SK-N-SH (cell line): ENCODE results near the gene FAM9B. TPM values are rescaled to one million over a fixed set of nuclear protein-coding genes. Genes with fewer than 3 reads are reported as not detected.
A peak's percentile ranks its signal among the peaks of the same experiment; 100 is the strongest.

Experiments
- CTCF ChIA-PET: fragments of 300-600, 350-600 bp; formaldehyde crosslinking; extraction: SDS; loops from one replicate; lab custom pipeline; 2021; lab: Yijun Ruan, JAX
- POLR2A ChIA-PET: fragments of 350-600 bp; sonication (Branson Sonifier 250); formaldehyde crosslinking; extraction: SDS; loops from one replicate; lab custom pipeline; 2020; ENCODE audit warnings: antibody characterized with exemption, inconsistent platforms; lab: Yijun Ruan, JAX
- DNase-seq: peaks from one replicate; pipeline ENCODE4 v3.0.0; 2012
- H2AFZ ChIP-seq: fragments of 200-600 bp; sonication (generic); 2 replicates; pipeline ENCODE4 v1.8.1; 2016; ENCODE audit warnings: antibody characterized with exemption, mild to moderate bottlenecking, low read depth
- H3F3A ChIP-seq: fragments of 200-600 bp; sonication (generic); replicated peaks from 2 replicates; pipeline ENCODE3; 2016; ENCODE audit warnings: antibody characterized with exemption, mild to moderate bottlenecking; ENCODE audit not compliant: insufficient read depth
- H3K27ac ChIP-seq, 2 experiments: fragments of 200-500 bp in 1 of 2; fragments of 200-600 bp in 1 of 2; sonication (Bioruptor generic) in 1 of 2; sonication (generic), shearing (Covaris generic) in 1 of 2; 2 replicates each; pipeline versions ENCODE4 v1.5.1 to v1.6.1; 2014 to 2016; ENCODE audit warnings: low read depth in 2 of 2, inconsistent platforms in 1 of 2, low read length in 1 of 2, mild to moderate bottlenecking in 1 of 2, mixed read lengths in 1 of 2
- H3K27me3 ChIP-seq: fragments of 200-600 bp; sonication (generic), shearing (Covaris generic); 2 replicates; pipeline ENCODE4 v1.6.1; 2016; ENCODE audit warnings: mixed run types; ENCODE audit not compliant: insufficient read depth
- H3K36me3 ChIP-seq, 2 experiments: fragments of 200-500 bp in 1 of 2; fragments of 200-600 bp in 1 of 2; sonication (Bioruptor generic) in 1 of 2; sonication (generic) in 1 of 2; replicated peaks in 1 of 2; 2 replicates each; pipeline versions ENCODE3 to v1.5.1; 2014 to 2016; ENCODE audit warnings: low read length in 1 of 2, mild to moderate bottlenecking in 1 of 2; ENCODE audit not compliant: insufficient read depth in 2 of 2, control insufficient read depth in 1 of 2
- H3K4me1 ChIP-seq, 2 experiments: fragments of 200-500 bp in 1 of 2; fragments of 200-600 bp in 1 of 2; sonication (Bioruptor generic) in 1 of 2; sonication (generic), shearing (Covaris generic) in 1 of 2; 2 replicates each; pipeline versions ENCODE4 v1.5.1 to v1.6.1; 2014 to 2016; ENCODE audit warnings: low read depth in 1 of 2, low read length in 1 of 2, mixed run types in 1 of 2; ENCODE audit not compliant: insufficient read depth in 2 of 2, control insufficient read depth in 1 of 2
- H3K4me2 ChIP-seq: fragments of 200-600 bp; sonication (generic), shearing (Covaris generic); 2 replicates; pipeline ENCODE4 v1.6.1; 2017; ENCODE audit warnings: mixed run types
- H3K4me3 ChIP-seq, 2 experiments: fragments of 200-500 bp in 1 of 2; fragments of 200-600 bp in 1 of 2; sonication (Bioruptor generic) in 1 of 2; sonication (generic), shearing (Covaris generic) in 1 of 2; 2 replicates each; pipeline versions ENCODE4 v1.5.1 to v1.8.1; 2014 to 2016; ENCODE audit warnings: low read depth in 2 of 2, inconsistent platforms in 1 of 2, low read length in 1 of 2, mild to moderate bottlenecking in 1 of 2, mixed read lengths in 1 of 2, moderate library complexity in 1 of 2
- H3K79me2 ChIP-seq: fragments of 200-600 bp; sonication (generic); 2 replicates; pipeline ENCODE4 v1.8.1; 2017; ENCODE audit warnings: mild to moderate bottlenecking; ENCODE audit not compliant: insufficient read depth
- H3K9ac ChIP-seq: fragments of 200-600 bp; sonication (generic); 2 replicates; pipeline ENCODE4 v1.6.1; 2017; ENCODE audit warnings: mixed run types
- H3K9me2 ChIP-seq: fragments of 200-600 bp; sonication (generic); 2 replicates; pipeline ENCODE4 v1.6.1; 2017; ENCODE audit warnings: mixed run types
- H3K9me3 ChIP-seq: fragments of 200-600 bp; sonication (generic); 2 replicates; pipeline ENCODE4 v1.6.1; 2017; ENCODE audit warnings: mixed run types, mild to moderate bottlenecking, moderate library complexity
- H4K20me1 ChIP-seq: fragments of 200-600 bp; sonication (generic); 2 replicates; pipeline ENCODE4 v1.6.1; 2017; ENCODE audit warnings: mild to moderate bottlenecking, mixed run types; ENCODE audit not compliant: insufficient read depth
- CHD2 ChIP-seq: fragments of 150-350 bp; IDR thresholded peaks from 2 replicates; pipeline ENCODE4 v1.6.1; 2018; ENCODE audit warnings: low read length; ENCODE audit not compliant: partially characterized antibody
- ELF1 ChIP-seq: IDR thresholded peaks from 2 replicates; pipeline ENCODE4 v1.4.0; 2012
- EP300 ChIP-seq, 2 experiments: IDR thresholded peaks; 2 replicates each; pipeline versions ENCODE4 v1.4.0 to v1.6.1; 2012; ENCODE audit warnings: borderline replicate concordance in 1 of 2, low read depth in 1 of 2, low read length in 1 of 2
- GABPA ChIP-seq: IDR thresholded peaks from 2 replicates; pipeline ENCODE4 v1.4.0; 2012; ENCODE audit warnings: low read depth, mild to moderate bottlenecking
- GATA2 ChIP-seq: sonication (generic); formaldehyde crosslinking; IDR thresholded peaks from 2 replicates; pipeline ENCODE4 v1.5.0; 2020; ENCODE audit warnings: mild to moderate bottlenecking, missing genetic modification reagents
- JUND ChIP-seq: IDR thresholded peaks from 2 replicates; pipeline ENCODE4 v1.4.0; 2012
- MXI1 ChIP-seq: IDR thresholded peaks from 2 replicates; pipeline ENCODE4 v1.6.1; 2012; ENCODE audit warnings: mild to moderate bottlenecking, low read depth, low read length, improper control_type of control experiment
- NFIC ChIP-seq: IDR thresholded peaks from 2 replicates; pipeline ENCODE4 v1.4.0; 2012; ENCODE audit warnings: borderline replicate concordance
- NRF1 ChIP-seq: IDR thresholded peaks from 2 replicates; pipeline ENCODE4 v1.6.1; 2012; ENCODE audit warnings: low read depth, mild to moderate bottlenecking, low read length
- POLR2AphosphoS5 ChIP-seq: IDR thresholded peaks from 2 replicates; pipeline ENCODE4 v1.6.1; 2012; ENCODE audit warnings: low read depth, low read length
- RAD21 ChIP-seq: IDR thresholded peaks from 2 replicates; pipeline ENCODE4 v1.6.1; 2012; ENCODE audit warnings: mild to moderate bottlenecking, low read length
- RCOR1 ChIP-seq: fragments of 150-350 bp; IDR thresholded peaks from 2 replicates; pipeline ENCODE4 v1.6.1; 2017; ENCODE audit warnings: antibody characterized with exemption, low read length
- SIN3A ChIP-seq: IDR thresholded peaks from 2 replicates; pipeline ENCODE4 v1.6.1; 2012; ENCODE audit warnings: low read depth, mild to moderate bottlenecking, low read length, moderate library complexity, borderline replicate concordance
- SMC3 ChIP-seq: IDR thresholded peaks from 2 replicates; pipeline ENCODE4 v1.6.1; 2012; ENCODE audit warnings: low read depth, low read length, improper control_type of control experiment
- TCF12 ChIP-seq: IDR thresholded peaks from 2 replicates; pipeline ENCODE4 v1.4.0; 2012
- USF2 ChIP-seq: fragments of 150-350 bp; IDR thresholded peaks from 2 replicates; pipeline ENCODE4 v1.6.1; 2017; ENCODE audit warnings: antibody characterized with exemption, low read length, low read depth, borderline replicate concordance
- WGBS: methylation state at CpG from one replicate; pipeline ENCODE4 v1.1.6; 2017; ENCODE audit warnings: low lambda C conversion rate; 5-methylcytosine and 5-hydroxymethylcytosine counted together
- polyA plus RNA-seq, 3 experiments: library from polyadenylated mRNA; depleted of rRNA; stranded (reverse); fragments of >200 nt; gene quantifications; 2 replicates each; pipeline ENCODE4 v1.2.3, GENCODE V29; 2012

Gene FAM9B
- polyA plus RNA-seq, 1 of the 3 experiments (the other 2 are of a cell fraction): 0.03 TPM

DNA sequence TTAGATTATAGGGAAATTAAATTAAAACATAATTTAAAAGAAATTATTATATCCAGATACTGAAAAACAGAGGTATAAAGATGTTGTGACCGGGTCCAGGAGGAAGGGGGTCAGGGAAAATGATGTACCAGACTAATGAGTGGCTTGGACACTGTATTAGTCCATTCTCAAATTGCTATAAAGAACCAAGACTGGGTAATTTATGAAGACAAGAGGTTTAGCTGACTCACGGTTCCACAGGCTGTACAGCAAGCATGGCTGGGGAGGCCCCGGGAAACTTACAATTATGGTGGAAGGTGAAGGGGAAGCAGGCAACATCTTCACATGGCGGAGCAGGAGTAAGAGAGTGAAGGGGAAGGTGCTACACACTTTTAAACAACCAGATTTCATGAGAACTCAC, 3.4 kb upstream of the FAM9B start:
- POLR2A ChIA-PET: no interaction called here
- no peak for DNase-seq

DNA sequence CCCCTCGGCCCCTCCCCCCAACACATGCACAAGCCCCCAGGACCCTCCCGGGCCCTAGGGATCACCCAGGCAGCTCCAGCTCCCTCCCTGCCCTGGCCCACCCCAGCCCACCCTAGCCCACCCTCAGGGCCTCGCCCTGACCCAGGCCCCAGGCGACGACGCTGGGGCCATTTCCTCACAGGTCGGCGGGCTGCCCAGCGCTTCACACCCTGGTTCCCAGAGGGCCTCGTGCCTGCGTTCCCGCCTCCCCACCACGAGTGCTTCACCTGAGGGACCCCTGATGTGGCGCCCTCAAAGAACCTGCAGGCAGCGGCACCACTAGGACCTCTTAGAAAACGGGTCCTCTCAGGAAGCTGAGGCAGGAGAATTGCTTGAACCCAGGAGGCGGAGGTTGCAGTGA, 341 bp downstream of the FAM9B start:
- Histone ChIP-seq H3K9me2 (no peaks in the 10 kb centered on the region), H3K9ac (no peak overlapping the region), H2AFZ (no peak overlapping the region), H3K36me3 (no peaks in the 10 kb centered on the region), H3K27me3 (no peaks in the 10 kb centered on the region), H3K4me3 (no peak overlapping the region), H3K27ac (no peak overlapping the region), H3K4me2 (no peak overlapping the region), H4K20me1 (no peaks in the 10 kb centered on the region), H3K79me2 (no peaks in the 10 kb centered on the region), H3K4me1 (no peaks in the 10 kb centered on the region), H3K9me3 (no peaks in the 10 kb centered on the region), H3F3A (no peaks in the 10 kb centered on the region)
- WGBS: 49% methylated on average over 7 of the region's 17 CpGs
- no peak for TF ChIP-seq SMC3
- no peak for TF ChIP-seq NFIC
- no peak for TF ChIP-seq GATA2 (CRISPR knock-in tag)
- no peak for TF ChIP-seq TCF12
- no peak for TF ChIP-seq POLR2AphosphoS5
- no peak for TF ChIP-seq SIN3A
- no peak for TF ChIP-seq ELF1
- POLR2A ChIA-PET: no interaction called here
- CTCF ChIA-PET: no interaction called here
- DNase-seq: peak; percentile 4

More for the DNA sequence above, 3.4 kb upstream of the FAM9B start:
- 25% methylated on average over 4 of the region's 4 CpGs for WGBS
- no peak for TF ChIP-seq NFIC
- TF ChIP-seq CHD2: no peak
- no peak for TF ChIP-seq RCOR1
- no peak for TF ChIP-seq MXI1
- no peak for TF ChIP-seq GABPA
- TF ChIP-seq NRF1: no peak
- no peak for TF ChIP-seq JUND
- no peak for TF ChIP-seq POLR2AphosphoS5
- TF ChIP-seq EP300 (IDR thresholded peaks at IDR 0.05; ENCODE audit: borderline replicate concordance in 1 of 2, low read depth in 1 of 2, low read length in 1 of 2): no peak
- no peak for TF ChIP-seq RAD21
- no peak for TF ChIP-seq USF2
- Histone ChIP-seq H3K9me2 (no peaks in the 10 kb centered on the region), H2AFZ (no peak overlapping the region), H3K27ac (no peak overlapping the region), H3K4me2 (no peak overlapping the region), H3K4me1 (no peaks in the 10 kb centered on the region), H3K9me3 (no peaks in the 10 kb centered on the region), H3F3A (no peaks in the 10 kb centered on the region), H3K27me3 (no peaks in the 10 kb centered on the region), H3K9ac (no peak overlapping the region), H3K36me3 (no peaks in the 10 kb centered on the region), H4K20me1 (no peaks in the 10 kb centered on the region), H3K79me2 (no peaks in the 10 kb centered on the region), H3K4me3 (no peak overlapping the region)
- CTCF ChIA-PET: no interaction called here
